NCI-H524 (cell line): ENCODE results near the gene SAMD14.
A peak's percentile ranks its signal among the peaks of the same experiment; 100 is the strongest.

Experiments used
- DNase-seq, 2 experiments: peaks; one replicate each; lab custom pipeline; 2025; lab: John Stamatoyannopoulos, UW

Gene SAMD14

GRCh38 chr17:50133028-50133768, 3.2 kb upstream of the SAMD14 start:
- no peak for DNase-seq

DNA sequence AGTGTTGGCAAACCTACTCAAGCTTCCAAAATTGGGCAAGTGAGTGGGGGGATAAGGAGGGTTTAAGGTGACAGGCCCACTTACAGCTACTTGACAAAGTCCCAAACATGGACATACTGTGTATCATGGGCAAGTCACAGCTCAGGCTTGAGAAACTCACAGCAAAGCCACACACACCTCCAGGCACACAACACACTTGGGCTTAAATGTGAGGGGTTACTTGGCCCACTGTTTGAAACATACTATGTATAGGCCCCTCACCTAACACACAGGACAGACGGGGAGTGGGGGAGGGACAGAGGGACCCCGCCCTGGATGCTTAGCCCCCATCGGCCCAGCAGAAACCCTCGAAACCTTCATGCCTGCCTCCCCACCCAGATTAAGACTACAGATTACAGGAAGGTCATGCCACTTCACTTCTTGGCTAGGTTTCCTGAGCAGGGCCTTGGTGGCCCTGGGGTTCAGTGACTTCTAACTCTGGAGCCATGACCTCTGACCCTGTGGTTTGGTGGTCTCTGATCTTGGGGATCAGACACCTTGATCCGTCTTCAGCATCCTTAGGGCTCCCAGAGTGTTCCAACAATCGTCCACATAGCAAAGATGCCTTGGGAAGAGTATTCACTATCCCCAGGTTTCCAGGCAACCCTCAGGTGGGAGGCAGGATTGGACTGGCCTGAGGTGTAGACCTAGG, 2.3 kb upstream of the SAMD14 start:
- DNase-seq, result no peak

DNA sequence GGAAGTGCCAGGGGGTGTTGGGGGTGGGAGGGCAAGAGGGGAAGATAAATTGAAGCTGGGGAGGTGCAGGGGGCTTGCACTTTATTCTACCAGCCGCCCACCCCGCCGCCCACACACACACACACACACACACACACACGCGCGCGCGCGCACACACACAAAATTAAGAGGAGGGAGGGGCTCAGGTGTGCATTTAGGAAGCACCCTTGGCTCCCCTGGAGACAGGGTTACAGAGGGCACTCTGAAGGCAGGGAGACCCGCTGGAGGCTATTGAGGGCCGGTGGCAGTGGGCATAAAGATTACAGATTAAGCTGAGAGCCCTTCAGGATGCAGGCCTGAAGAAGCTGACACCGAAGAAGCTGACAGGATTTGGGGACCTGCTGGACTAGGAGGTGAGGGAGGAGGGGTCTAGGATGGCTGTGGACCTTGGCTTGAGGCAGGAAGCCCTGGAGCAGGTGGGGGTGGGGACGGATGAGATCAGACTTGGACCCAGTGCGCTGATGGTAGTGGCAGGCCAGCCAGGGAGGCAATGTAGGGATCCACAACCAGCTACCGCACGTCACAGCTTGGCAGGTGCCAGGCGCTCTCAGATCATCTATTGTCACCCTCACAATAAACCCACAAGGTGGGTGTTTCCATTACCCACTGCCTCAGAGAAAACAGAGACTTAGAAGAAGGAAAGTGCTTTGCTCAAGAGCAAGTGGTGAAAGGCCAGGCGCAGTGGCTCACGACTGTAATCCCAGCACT, 772 bp upstream of the SAMD14 start:
- DNase-seq, result peak in 1 of 2 experiments; percentile 20

- no peak for DNase-seq
Measured at GRCh38 chr17:50129353-50129727, 620 bp downstream of the SAMD14 start.

DNA sequence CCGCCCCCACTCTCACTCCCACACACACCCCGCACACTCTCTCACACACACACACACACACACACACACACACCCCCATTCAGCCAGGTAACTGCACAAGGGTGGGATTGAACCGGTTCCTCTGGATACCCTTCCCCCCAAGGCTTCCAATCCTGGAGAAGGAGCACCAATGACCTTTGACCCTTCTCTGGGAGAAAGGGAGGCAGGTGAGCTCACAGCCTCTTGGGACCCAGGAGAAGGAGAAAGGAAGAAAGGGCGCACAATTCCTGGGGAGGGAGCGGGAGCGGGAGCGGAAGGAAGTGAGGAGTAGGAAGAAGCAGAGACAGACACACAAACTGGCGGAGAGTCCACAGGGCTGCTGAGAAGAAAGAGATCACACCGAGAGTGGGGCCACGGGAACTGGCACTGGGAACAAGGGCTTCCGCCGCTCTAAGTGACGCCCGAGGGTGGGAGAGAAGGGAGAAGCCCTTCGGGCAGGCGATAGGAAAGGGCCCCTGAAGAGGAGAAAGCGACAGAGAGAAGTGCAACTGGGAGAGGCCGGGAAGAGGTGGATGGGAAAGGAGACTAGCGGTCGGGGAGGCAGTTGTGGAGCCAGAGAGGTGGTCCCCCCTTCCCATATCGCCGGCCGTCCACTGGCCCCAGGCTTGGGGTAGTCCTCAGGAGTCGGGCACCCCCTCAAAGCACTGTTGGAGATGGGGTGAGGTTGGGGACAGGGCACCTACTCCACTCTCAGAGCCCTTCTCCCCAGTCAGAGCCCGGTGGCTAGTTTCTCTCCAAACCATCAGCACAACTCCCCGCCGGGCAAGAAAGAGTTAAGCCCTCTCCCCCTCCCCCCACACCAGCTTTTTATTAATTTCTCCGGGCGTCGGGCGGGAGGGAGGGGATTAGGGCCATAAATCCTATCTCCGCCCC, 1.3 kb downstream of the SAMD14 start:
- peak; percentile 38 to 68 for DNase-seq

- DNase-seq, result no peak
Measured at GRCh38 chr17:50127697-50128361, 2.1 kb downstream of the SAMD14 start.

DNA sequence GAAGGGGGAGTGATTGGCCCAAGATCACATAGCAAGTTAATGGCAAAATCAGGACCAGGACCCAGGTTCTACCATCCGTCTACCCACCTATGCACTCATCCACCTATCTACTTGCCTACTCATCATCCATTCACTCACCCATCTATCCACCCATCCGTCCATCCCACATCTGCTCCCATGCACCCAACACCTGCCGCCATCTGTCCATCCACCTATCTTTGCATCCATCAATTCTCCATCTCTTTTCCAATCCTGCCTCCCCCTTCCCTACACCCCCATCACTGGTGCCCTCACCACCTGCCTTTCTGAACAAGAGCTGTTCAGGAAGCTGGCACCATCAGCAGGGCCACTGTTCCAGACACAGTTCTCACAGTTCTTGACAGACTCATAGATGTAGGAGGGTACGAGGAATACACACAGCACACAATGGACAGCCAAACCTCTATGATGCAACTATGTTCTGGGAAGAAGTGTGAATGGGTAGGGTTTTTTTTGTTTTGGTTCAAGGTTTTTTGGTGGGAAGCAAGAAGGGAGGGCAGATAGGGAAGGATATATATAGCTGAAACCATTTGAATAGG, 4.5 kb downstream of the SAMD14 start:
- peak; percentile 76 to 82 for DNase-seq

DNA sequence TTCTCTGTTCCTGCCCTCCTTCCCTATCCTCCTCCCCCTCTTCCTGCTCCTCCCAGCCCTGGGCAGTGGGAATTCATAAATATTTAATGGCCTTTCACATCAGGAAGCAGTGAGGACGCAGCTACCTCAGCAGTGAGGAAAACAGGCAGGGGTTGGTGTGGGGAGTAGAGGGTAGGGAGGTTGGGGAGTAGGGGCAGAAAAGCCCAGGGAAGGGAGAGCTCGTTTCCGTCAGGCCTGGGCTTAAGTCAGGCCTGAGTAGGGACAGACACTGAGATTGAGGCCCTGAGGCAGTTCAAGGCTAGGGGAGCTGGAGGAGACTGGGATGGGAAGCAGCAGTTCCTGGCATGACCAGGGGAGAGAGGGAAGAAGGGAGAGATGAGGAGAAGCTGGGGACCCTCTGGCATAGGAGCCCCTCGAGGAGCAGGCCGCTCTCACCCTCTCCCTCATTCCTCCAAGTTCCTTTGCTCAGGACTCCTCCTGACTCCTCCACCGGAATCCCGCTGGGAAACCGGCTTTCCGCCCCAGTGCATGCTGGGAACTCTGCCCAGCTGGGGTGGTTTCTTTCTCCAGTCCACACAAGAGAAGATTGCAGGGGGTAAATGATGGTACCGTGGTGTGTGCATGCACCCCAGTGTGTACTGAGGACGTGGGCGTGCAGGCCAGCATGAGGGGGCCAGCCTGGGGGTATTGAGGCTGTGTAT, 6.2 kb downstream of the SAMD14 start:
- DNase-seq, result no peak

DNA sequence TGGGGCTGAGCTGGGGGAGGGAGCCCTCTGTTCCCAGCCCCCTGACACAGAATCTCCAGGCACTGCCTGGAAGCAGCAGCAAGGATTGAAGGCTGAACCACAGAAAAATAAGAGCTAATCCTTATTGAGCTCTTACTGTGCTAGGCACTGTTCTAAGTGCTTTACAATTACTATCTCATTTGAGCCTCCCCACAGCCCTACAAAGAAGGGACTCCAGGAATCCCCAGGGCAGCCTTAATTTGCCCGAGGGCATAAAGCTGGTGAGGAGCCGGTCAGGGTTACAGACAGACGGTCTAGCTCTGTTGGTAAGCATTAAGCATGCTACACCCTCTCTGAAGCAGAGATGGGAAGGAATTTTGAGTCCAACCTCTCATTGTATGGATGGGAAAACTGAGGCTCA, 7.0 kb downstream of the SAMD14 start:
- DNase-seq, result no peak

- no peak for DNase-seq
Measured at GRCh38 chr17:50120475-50121253, 9.3 kb downstream of the SAMD14 start.

DNA sequence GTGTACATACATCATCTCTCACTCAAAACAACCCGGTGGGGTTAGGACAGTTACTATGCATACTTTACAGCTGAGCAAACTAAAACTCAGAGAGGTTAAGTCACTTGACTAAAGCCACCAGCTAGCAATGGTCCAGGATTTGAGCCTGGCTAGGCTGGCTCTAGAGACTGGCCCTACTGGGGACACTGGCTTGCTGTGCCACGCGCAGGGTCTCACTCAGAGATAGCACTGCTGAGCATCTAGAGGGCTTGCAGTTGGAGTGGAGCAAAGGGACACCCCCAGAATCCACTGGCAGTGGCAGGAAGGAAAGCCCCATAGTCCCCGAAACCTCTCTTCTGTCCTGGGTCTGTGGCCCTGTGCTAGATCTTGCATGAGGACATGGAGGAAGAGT, 11.1 kb downstream of the SAMD14 start:
- DNase-seq, result no peak

DNA sequence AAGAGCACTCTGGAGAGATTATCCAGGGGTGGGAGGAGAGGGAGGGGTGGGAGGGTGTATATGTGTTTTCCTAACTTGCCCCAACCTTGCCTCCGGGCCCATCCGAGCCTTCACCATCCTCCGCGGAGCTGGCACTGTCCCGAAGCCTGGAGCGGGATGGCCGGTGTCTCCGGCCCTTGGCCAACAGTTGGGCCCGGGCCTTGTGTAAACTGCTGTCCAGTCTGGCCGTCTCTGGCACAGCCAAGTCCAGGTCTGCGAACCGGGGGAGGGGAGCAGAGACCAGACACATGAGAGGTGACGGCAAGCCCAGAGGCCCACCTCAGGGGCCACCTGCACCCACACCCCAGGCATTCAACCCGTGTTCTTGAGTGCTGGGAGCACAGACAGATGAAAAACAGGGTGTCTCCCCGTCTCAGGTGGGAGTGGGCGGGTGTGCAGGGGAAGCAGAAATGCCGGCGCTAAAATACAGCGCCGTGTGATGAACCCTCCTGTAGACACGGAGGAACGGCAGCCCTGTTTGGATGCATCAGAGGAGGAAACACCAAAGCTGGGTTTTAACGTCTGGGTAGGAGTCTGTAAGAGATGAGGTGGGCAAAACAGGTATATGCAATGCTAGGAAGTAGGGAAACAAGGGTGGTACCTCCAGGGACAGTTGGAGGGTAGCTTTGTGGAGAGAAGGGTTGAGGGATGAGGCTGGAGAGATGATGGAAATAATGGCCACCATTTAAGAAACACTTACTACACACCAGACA, 11.7 kb downstream of the SAMD14 start:
- DNase-seq, result no peak

GRCh38 chr17:50117202-50118051, 12.5 kb downstream of the SAMD14 start:
- DNase-seq, result peak in 1 of 2 experiments; percentile 68

- DNase-seq, result no peak
Measured at GRCh38 chr17:50115756-50116155, 14.2 kb downstream of the SAMD14 start.

DNA sequence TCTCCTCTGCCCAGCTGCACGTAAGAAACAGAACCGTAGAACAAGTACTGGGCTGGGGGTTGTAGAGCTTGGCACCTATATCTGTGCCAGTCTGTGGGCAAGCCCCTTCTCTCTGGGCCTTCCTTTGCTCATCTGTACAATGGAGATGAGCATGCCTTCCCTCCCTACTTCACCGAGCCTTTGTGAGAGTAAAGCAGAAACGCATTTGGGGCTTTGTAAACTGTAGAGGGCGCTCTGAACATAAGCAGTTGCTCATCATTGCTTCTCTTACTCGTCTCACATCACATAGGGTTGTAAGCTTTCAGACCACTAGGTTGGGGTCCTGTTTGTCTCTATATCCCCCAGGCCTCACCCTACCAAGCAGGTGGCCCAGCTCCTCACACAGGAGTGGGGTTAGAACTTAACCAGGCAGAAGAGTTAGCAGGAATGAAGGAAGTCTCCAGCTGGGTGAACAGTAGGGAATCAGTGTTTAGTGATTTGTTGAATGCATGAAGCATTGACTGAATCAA, 15.1 kb downstream of the SAMD14 start:
- DNase-seq, result peak; percentile 57 to 82

DNA sequence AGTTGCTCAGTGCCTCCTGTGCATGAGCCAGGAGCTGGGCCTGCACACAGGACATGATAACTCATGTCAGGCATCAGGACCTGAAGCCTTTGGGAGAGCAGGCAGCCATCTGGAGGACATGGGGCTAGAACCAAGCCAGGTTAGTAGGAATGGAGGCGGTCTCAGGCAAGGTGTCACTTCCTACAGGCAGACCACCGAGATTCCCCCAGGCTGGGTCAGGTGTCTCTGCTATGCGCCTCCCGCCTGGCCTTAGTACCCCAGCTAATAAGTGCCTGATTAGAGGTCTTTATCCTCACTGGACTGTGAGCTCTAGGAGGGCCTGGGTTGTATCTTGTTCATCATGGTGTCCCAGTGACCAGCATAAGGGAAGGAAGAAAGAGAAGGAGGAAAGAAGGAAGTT, 15.6 kb downstream of the SAMD14 start:
- no peak for DNase-seq

DNA sequence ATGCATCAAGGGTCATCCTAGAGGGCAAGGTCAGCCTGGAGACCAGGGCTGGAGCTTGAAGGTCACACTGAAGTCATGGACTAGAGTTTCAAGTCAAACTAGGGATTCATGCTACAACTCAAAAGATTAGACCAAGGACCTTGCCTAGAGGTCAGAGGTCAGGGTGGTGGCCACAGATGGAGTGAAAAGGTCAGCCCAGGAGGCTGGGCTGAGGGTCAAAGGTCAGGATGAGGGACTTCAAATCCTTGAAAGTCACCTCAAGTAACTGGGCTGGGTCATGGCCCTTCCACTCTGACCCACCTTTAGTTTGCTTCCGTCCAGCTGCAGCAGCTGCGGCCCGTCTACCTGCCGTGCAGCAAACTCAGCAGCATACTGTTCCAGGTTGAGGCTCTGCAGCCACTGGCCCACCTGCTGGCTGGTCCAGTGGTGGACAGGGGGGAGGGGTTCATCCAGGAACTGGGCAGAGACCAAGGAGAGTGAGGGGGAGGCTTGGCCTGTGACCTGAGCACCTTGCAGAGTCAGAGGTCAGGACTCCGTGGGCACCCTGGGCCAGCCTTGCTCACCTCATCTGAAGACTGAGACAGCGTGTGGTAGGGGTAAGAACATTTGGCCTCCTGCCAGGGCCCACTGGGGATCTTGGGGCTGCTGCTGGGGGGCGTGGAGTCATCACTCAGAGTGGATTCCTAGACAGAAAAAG, 16.2 kb downstream of the SAMD14 start:
- DNase-seq, result no peak
